Activated T-helper 1 cell treated with anti-CD3 and anti-CD28 coated beads, Interleukin-2, amount 50 U/mL, for 16 hours (primary cell): ENCODE data around the gene PMEL.
"Not testable (repeated sequence)": the region's sequence is repeated elsewhere in the genome, so short reads cannot be mapped to it uniquely, and the experiment has no call there.

Experiments
- DNase-seq, 2 donors: peaks; one replicate each; pipeline ENCODE4 v3.0.0-alpha.2; 2020; ENCODE audit warnings: low read depth in 1 of 2, low spot score in 1 of 2

PMEL gene

GRCh38 chr12:55925371-55925770 is 40.5 kb downstream of the PMEL start:
- no peak for DNase-seq

- DNase-seq, result not testable (repeated sequence)
These were observed 42.2 kb downstream of the PMEL start for GRCh38 chr12:55923648-55924047.

- DNase-seq, result no peak
These were observed 43.7 kb downstream of the PMEL start for GRCh38 chr12:55922126-55922525.

GRCh38 chr12:55919032-55919431 is 46.8 kb downstream of the PMEL start:
- not testable (repeated sequence) for DNase-seq

- DNase-seq, result no peak
These were observed 50.4 kb downstream of the PMEL start for GRCh38 chr12:55915482-55915859.

GRCh38 chr12:55912908-55913307 is 52.9 kb downstream of the PMEL start:
- no peak for DNase-seq

GRCh38 chr12:55909513-55909884 is 56.3 kb downstream of the PMEL start:
- DNase-seq, result no peak

- DNase-seq, result no peak
These were observed 56.9 kb downstream of the PMEL start for GRCh38 chr12:55908726-55909512.

- no peak for DNase-seq
These were observed 59.8 kb downstream of the PMEL start for GRCh38 chr12:55906056-55906455.
